Stimulated activated CD8-positive, alpha-beta memory T cell treated with anti-CD3 and anti-CD28 coated beads, Interleukin-12 subunit alpha, Interleukin-12 subunit beta, amount 100 ng/mL, for 1 hour (primary cell): ENCODE results near the gene JAG2.

Experiments
- DNase-seq: peaks from one replicate; pipeline ENCODE4 v3.0.0-alpha.2; 2020; ENCODE audit warnings: low read depth

JAG2 gene

GRCh38 chr14:105168496-105168978 lies at the start of gene JAG2:
Gene JAG2 (minus strand): TSS chr14:105168776. CDS start chr14:105168420, 356 bp downstream.
- peak; percentile 23 for DNase-seq

- DNase-seq, result no peak
These were observed 49.2 kb upstream of the JAG2 start for GRCh38 chr14:105217774-105218173.

- DNase-seq, result no peak
These were observed 48.1 kb upstream of the JAG2 start for GRCh38 chr14:105216490-105217247.

- DNase-seq, result no peak
These were observed 47.0 kb upstream of the JAG2 start for GRCh38 chr14:105215602-105216001.

- DNase-seq, result no peak
These were observed 45.8 kb upstream of the JAG2 start for GRCh38 chr14:105214324-105214915.

GRCh38 chr14:105213361-105213760 lies 44.8 kb upstream of the JAG2 start:
- DNase-seq, result no peak

- DNase-seq, result no peak
These were observed 44.1 kb upstream of the JAG2 start for GRCh38 chr14:105212541-105213300.

- no peak for DNase-seq
These were observed 43.1 kb upstream of the JAG2 start for GRCh38 chr14:105211758-105212089.

GRCh38 chr14:105211086-105211757 lies 42.6 kb upstream of the JAG2 start:
- no peak for DNase-seq

- no peak for DNase-seq
These were observed 41.9 kb upstream of the JAG2 start for GRCh38 chr14:105210266-105211025.

- DNase-seq, result no peak
These were observed 41.1 kb upstream of the JAG2 start for GRCh38 chr14:105209646-105210045.

GRCh38 chr14:105209091-105209490 lies 40.5 kb upstream of the JAG2 start:
- DNase-seq, result no peak

GRCh38 chr14:105208738-105209075 lies 40.1 kb upstream of the JAG2 start:
- DNase-seq, result no peak

- no peak for DNase-seq
These were observed 39.6 kb upstream of the JAG2 start for GRCh38 chr14:105207996-105208737.

GRCh38 chr14:105207460-105207901 lies 38.9 kb upstream of the JAG2 start:
- no peak for DNase-seq

- no peak for DNase-seq
These were observed 38.3 kb upstream of the JAG2 start for GRCh38 chr14:105206873-105207272.

GRCh38 chr14:105205673-105206208 lies 37.2 kb upstream of the JAG2 start:
- no peak for DNase-seq

GRCh38 chr14:105204931-105205672 lies 36.5 kb upstream of the JAG2 start:
- DNase-seq, result no peak

- DNase-seq, result no peak
These were observed 35.8 kb upstream of the JAG2 start for GRCh38 chr14:105204206-105204930.
